ENCODE measurements around the gene SNX21.

The SNX21 gene

GRCh38 chr20:45842169-45842812, 8.7 kb downstream of the SNX21 start:
- Histone ChIP-seq H3K4me2 (ENCODE audit: low read depth, low read length, poor library complexity, severe bottlenecking) (no peak overlapping the region), H2AFZ (ENCODE audit: low read depth, low read length, severe bottlenecking) (no peak overlapping the region), H3K79me2 (ENCODE audit: insufficient read depth, low read length) (no peaks in the 10 kb centered on the region), H3F3A (ENCODE audit: insufficient read depth) (no peaks in the 10 kb centered on the region), H3K9ac (ENCODE audit: low read length) (no peak overlapping the region), H3K4me3 (ENCODE audit: insufficient read depth, low read length, poor library complexity, severe bottlenecking) (no peak overlapping the region), H3K36me3 (ENCODE audit: low read length) (no peaks in the 10 kb centered on the region), H3K27me3 (ENCODE audit: low read length) (no peaks in the 10 kb centered on the region), H3K9me3 (ENCODE audit: insufficient read depth, low read length) (no peaks in the 10 kb centered on the region), H3K27ac (ENCODE audit: low read depth, low read length) (0 out of 2 replicates have a peak overlapping the region, but pooled peaks have one; percentile 3), H3K9me2 (replicated peaks; ENCODE audit: insufficient read depth, low read length) (no peaks in the 10 kb centered on the region), H4K20me1 (ENCODE audit: low read depth, low read length) (no peaks in the 10 kb centered on the region)
- TF ChIP-seq, protein P1, sequence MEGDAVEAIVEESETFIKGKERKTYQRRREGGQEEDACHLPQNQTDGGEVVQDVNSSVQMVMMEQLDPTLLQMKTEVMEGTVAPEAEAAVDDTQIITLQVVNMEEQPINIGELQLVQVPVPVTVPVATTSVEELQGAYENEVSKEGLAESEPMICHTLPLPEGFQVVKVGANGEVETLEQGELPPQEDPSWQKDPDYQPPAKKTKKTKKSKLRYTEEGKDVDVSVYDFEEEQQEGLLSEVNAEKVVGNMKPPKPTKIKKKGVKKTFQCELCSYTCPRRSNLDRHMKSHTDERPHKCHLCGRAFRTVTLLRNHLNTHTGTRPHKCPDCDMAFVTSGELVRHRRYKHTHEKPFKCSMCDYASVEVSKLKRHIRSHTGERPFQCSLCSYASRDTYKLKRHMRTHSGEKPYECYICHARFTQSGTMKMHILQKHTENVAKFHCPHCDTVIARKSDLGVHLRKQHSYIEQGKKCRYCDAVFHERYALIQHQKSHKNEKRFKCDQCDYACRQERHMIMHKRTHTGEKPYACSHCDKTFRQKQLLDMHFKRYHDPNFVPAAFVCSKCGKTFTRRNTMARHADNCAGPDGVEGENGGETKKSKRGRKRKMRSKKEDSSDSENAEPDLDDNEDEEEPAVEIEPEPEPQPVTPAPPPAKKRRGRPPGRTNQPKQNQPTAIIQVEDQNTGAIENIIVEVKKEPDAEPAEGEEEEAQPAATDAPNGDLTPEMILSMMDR (IDR thresholded peaks at IDR 0.05; ENCODE audit: insufficient read depth, low read length, poor library complexity, severe bottlenecking): no peak
- no peak for TF ChIP-seq EZH2phosphoT487 (conservative IDR thresholded peaks at IDR 0.05; ENCODE audit: low read length)

DNA sequence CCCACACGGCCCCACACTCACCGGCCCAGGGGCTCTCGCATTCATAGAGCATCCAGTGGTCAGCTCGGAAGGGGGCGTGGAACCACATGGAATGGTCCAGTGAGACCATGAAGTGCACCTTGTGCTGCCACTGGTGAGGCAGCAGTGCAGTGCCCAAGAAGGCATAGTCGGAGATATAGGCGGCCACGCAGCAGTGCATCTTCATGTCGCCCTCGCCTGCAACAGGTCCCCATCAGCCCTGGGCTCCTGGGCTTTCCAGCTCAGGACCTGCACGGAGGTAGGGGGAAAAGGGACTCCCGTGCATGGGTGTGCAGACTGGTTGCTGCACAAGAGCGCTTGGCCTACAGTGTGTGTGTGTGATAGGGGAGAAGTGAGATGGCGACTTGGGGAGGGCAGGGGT, 9.9 kb downstream of the SNX21 start:
- Histone ChIP-seq H3K4me2 (ENCODE audit: low read depth, low read length, poor library complexity, severe bottlenecking) (no peak overlapping the region), H3K4me3 (ENCODE audit: insufficient read depth, low read length, poor library complexity, severe bottlenecking) (no peak overlapping the region), H3K9me2 (replicated peaks; ENCODE audit: insufficient read depth, low read length) (no peaks in the 10 kb centered on the region), H4K20me1 (ENCODE audit: low read depth, low read length) (no peaks in the 10 kb centered on the region), H3K36me3 (ENCODE audit: low read length) (no peaks in the 10 kb centered on the region), H3K27ac (ENCODE audit: low read depth, low read length) (no peak overlapping the region), H3K9me3 (ENCODE audit: insufficient read depth, low read length) (no peaks in the 10 kb centered on the region), H3K79me2 (ENCODE audit: insufficient read depth, low read length) (no peaks in the 10 kb centered on the region), H3K27me3 (ENCODE audit: low read length) (no peaks in the 10 kb centered on the region), H2AFZ (ENCODE audit: low read depth, low read length, severe bottlenecking) (no peak overlapping the region), H3K9ac (ENCODE audit: low read length) (no peak overlapping the region), H3F3A (ENCODE audit: insufficient read depth) (no peaks in the 10 kb centered on the region)
- TF ChIP-seq, protein P1 (IDR thresholded peaks at IDR 0.05; ENCODE audit: insufficient read depth, low read length, poor library complexity, severe bottlenecking): no peak

DNA sequence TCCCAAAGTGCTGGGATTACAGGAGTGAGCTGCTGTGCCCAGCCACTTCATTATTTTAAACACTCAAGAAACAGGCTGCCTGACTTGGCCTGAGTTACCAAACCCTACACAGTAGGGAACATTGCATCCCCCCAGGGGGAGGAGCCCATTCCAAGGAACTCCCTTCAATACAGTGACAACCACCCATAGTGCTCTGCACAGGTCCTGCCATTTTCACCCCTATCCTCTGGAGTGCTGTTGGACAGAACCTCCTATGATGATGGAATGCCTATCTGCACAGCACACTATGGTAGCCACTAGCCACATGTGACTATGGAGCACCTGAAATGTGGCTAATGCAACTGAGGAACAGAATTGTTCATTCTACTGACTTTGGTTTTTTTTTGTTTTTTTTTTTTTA, 11.9 kb downstream of the SNX21 start:
- no peak for TF ChIP-seq EZH2phosphoT487 (conservative IDR thresholded peaks at IDR 0.05; ENCODE audit: low read length)
- TF ChIP-seq, protein P1 (IDR thresholded peaks at IDR 0.05; ENCODE audit: insufficient read depth, low read length, poor library complexity, severe bottlenecking): no peak
- no peaks in the 10 kb centered on the region for H3K79me2 ChIP-seq (ENCODE audit: insufficient read depth, low read length)
- H3K9me2 ChIP-seq (replicated peaks; ENCODE audit: insufficient read depth, low read length): no peaks in the 10 kb centered on the region
- H4K20me1 ChIP-seq (ENCODE audit: low read depth, low read length): no peaks in the 10 kb centered on the region
- no peaks in the 10 kb centered on the region for H3F3A ChIP-seq (ENCODE audit: insufficient read depth)
- no peaks in the 10 kb centered on the region for H3K36me3 ChIP-seq (ENCODE audit: low read length)
- H3K4me3 ChIP-seq (ENCODE audit: insufficient read depth, low read length, poor library complexity, severe bottlenecking): no peak overlapping the region
- no peaks in the 10 kb centered on the region for H3K27me3 ChIP-seq (ENCODE audit: low read length)
- H3K9me3 ChIP-seq (ENCODE audit: insufficient read depth, low read length): no peaks in the 10 kb centered on the region
- H3K4me2 ChIP-seq (ENCODE audit: low read depth, low read length, poor library complexity, severe bottlenecking): no peak overlapping the region
- H2AFZ ChIP-seq (ENCODE audit: low read depth, low read length, severe bottlenecking): no peak overlapping the region
- H3K27ac ChIP-seq (ENCODE audit: low read depth, low read length): no peak overlapping the region
- no peak overlapping the region for H3K9ac ChIP-seq (ENCODE audit: low read length)

Data from SU-DHL-6 (cell line).